Skeletal muscle satellite cell (primary cell): Measurements from ENCODE around the gene CFAP99.

ENCODE experiments used
- H3K27me3 ChIP-seq: 2 replicates; pipeline ENCODE4 v1.7.0; 2013; ENCODE audit warnings: low read length; ENCODE audit not compliant: control insufficient read depth, insufficient read depth
- H3K36me3 ChIP-seq: 2 replicates; pipeline ENCODE4 v1.7.0; 2013; ENCODE audit warnings: mild to moderate bottlenecking, control low read depth, low read length; ENCODE audit not compliant: insufficient read depth
- H3K4me1 ChIP-seq: 2 replicates; pipeline ENCODE4 v1.7.0; 2013; ENCODE audit warnings: low read length; ENCODE audit not compliant: control insufficient read depth, insufficient read depth
- H3K4me2 ChIP-seq: 2 replicates; pipeline ENCODE4 v1.7.0; 2013; ENCODE audit warnings: mild to moderate bottlenecking, low read length
- H3K4me3 ChIP-seq: 2 replicates; pipeline ENCODE4 v1.7.0; 2013; ENCODE audit warnings: low read length
- H3K9ac ChIP-seq: 2 replicates; pipeline ENCODE4 v1.7.0; 2013; ENCODE audit warnings: mild to moderate bottlenecking, low read depth, low read length, moderate library complexity
- H3K9me3 ChIP-seq: replicated peaks from 2 replicates; pipeline ENCODE4 v1.7.0; 2013; ENCODE audit warnings: mild to moderate bottlenecking, control low read depth, low read length

The CFAP99 gene

GRCh38 chr4:2489081-2489805, 70.5 kb downstream of the CFAP99 start:
- Histone ChIP-seq H3K27me3 (no peaks in the 10 kb centered on the region), H3K9ac (no peak overlapping the region), H3K4me1 (peaks cover 38% of the 10 kb centered on the region), H3K9me3 (no peaks in the 10 kb centered on the region), H3K4me3 (no peak overlapping the region), H3K36me3 (peaks cover 32% of the 10 kb centered on the region), H3K4me2 (no peak overlapping the region)

DNA sequence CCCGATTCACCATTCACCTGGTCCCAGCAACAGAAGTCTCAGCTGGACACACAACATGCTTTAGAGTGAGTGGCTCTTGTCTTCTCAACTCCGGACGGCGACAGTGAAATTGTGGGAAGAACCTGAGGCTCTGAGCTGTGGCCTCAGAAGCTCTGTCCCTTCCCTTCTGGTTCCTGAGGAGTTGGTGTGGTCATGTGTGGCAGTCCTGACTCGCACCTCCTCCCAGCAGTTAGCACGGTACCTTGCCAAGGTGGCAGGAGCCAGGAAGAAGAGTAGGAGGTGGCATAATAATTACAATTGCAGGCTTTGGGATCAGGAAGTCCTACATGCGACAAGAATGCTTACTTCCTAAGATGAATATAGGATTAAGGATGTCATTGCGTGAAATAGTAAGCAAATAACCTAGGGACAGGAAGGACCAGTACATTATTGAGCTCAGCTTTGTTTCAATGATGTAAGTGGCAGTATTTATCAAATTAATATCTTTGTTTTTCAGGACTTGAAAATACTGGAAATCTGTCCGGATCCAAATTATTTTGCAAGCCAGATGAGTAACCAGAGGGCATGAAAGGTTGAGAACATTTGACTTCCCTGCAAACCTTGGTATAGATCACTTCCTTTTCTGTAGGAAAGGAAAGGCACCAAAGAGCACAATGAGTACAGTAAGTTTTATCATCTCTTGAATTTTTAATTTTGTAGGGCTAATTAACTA, 71.2 kb downstream of the CFAP99 start:
- no peak overlapping the region for H3K4me3 ChIP-seq
- H3K9me3 ChIP-seq: no peaks in the 10 kb centered on the region
- no peak overlapping the region for H3K9ac ChIP-seq
- H3K36me3 ChIP-seq: peaks cover 34% of the 10 kb centered on the region
- peak overlapping the region; percentile 46 for H3K4me2 ChIP-seq
- H3K4me1 ChIP-seq: peaks cover 38% of the 10 kb centered on the region
- no peaks in the 10 kb centered on the region for H3K27me3 ChIP-seq

DNA sequence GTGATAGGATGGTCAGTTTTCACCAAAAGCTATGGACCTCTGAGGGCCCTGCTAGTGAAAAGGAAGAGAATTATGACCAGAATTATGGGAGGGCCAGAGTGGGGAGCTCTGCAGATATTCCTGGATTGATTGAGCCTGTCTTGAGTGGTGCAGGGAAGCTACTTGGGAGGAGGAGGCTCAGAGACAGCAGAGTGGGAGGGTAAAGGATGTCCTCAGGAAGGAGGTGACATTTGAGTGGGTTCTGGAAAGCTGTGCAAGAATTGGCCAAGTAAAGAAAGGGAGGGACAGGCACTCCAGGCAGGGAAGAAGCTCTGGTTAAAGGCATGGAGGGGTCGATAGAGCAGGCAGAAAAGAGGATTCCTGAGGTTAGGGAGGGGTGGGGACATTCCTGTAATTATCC, 74.2 kb downstream of the CFAP99 start:
- H3K27me3 ChIP-seq: no peaks in the 10 kb centered on the region
- no peak overlapping the region for H3K4me2 ChIP-seq
- H3K9me3 ChIP-seq: no peaks in the 10 kb centered on the region
- peaks cover 59% of the 10 kb centered on the region for H3K36me3 ChIP-seq
- H3K4me1 ChIP-seq: peaks cover 33% of the 10 kb centered on the region
- no peak overlapping the region for H3K4me3 ChIP-seq
- H3K9ac ChIP-seq: no peak overlapping the region

DNA sequence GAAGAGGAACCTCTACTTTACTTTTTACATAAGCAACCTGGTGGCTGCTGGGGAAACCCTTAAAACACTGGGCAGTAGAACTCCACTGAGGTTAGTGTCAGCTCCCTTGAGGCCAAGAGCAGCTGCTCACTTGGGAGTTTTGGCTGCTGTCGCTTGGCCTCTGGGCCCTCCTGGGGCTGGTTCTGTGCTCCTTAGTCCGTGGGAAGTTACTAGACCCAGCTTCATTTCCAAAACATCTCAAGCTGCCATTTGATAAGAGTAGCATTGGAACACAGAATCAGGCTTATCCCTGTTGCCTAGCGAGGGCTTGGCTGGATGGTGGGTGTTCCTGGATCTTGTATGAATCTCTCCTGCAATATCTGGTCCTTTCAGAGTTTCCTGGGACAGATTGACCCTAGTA, 76.2 kb downstream of the CFAP99 start:
- Histone ChIP-seq H3K36me3 (peaks cover 69% of the 10 kb centered on the region), H3K9me3 (no peaks in the 10 kb centered on the region), H3K4me1 (peaks cover 23% of the 10 kb centered on the region), H3K27me3 (no peaks in the 10 kb centered on the region), H3K4me3 (no peak overlapping the region), H3K4me2 (no peak overlapping the region), H3K9ac (no peak overlapping the region)

DNA sequence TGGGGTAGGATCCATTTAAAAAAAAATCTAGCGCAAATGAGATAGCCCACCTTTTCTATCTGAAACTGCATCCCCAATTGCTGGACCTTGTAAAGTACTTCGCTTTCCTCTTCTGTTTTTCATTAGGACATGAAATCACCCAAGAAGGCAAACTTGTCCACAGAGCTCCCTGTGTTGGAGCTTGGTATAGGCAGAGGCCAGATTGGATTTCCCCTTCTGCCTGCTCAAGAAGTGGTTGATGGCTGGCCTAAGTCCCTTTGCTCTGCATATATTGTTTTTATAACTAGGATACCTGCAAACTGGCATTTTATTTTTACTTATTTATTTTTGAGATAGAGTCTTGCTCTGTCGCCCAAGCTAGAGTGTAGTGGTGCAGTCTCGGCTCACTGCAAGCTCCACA, 78.6 kb downstream of the CFAP99 start:
- no peaks in the 10 kb centered on the region for H3K9me3 ChIP-seq
- H3K36me3 ChIP-seq: peaks cover 76% of the 10 kb centered on the region
- no peak overlapping the region for H3K9ac ChIP-seq
- no peak overlapping the region for H3K4me2 ChIP-seq
- H3K4me1 ChIP-seq: peaks cover 10% of the 10 kb centered on the region
- no peaks in the 10 kb centered on the region for H3K27me3 ChIP-seq
- no peak overlapping the region for H3K4me3 ChIP-seq

DNA sequence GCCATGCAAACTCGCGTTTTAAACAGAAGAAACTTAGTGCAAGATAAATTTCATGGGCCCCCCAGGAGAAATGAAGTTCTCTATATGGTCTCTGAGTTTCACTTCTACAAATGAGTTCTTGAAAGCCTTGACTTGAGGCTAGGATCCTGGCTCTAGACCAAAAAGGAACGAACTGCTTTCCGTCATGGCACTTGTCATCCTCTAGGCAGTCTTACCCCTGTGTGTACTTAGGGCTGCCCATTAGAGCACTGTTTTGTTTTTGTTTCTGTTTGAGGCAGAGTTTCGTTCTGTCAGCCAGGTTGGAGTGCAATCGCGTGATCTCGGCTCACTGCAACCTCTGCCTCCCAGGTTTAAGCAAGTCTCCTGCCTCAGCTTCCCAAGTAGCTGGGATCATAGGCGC, 79.2 kb downstream of the CFAP99 start:
- H3K27me3 ChIP-seq: no peaks in the 10 kb centered on the region
- no peak overlapping the region for H3K9ac ChIP-seq
- no peaks in the 10 kb centered on the region for H3K9me3 ChIP-seq
- H3K4me1 ChIP-seq: peaks cover 10% of the 10 kb centered on the region
- H3K4me2 ChIP-seq: no peak overlapping the region
- no peak overlapping the region for H3K4me3 ChIP-seq
- peaks cover 71% of the 10 kb centered on the region for H3K36me3 ChIP-seq

- Histone ChIP-seq H3K9ac (no peak overlapping the region), H3K4me3 (no peak overlapping the region), H3K27me3 (no peaks in the 10 kb centered on the region), H3K4me1 (no peaks in the 10 kb centered on the region), H3K9me3 (no peaks in the 10 kb centered on the region), H3K36me3 (peaks cover 74% of the 10 kb centered on the region), H3K4me2 (no peak overlapping the region)
Observed at GRCh38 chr4:2500547-2500946, 81.8 kb downstream of the CFAP99 start.

DNA sequence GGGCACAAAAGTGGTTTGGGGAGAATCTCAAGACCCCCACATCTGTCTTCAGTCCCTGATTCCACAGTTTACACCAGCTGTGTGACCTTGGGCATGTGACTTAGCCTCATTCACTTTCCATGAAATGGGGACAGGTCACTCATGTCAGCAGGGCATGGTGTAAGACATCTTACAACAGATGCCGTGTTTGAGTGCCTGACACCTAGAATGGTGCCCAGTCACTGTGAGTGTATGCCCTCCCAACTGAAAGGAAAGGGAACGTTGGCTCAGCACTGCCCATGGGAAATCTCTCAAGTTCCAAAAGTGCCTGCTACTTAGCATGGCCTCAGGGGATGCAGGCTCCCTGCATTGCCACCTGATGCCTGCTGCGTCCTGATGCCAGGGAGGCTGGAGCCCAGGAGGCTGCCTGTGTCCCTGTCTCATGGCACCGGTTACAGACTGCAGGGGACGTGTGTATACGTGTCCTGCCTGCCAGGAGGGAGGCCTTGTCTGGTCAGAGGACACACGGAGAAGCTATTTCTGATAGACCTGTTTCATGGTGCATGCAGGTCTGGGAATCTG, 82.4 kb downstream of the CFAP99 start:
- H3K9me3 ChIP-seq: no peaks in the 10 kb centered on the region
- H3K27me3 ChIP-seq: no peaks in the 10 kb centered on the region
- no peak overlapping the region for H3K9ac ChIP-seq
- H3K36me3 ChIP-seq: peaks cover 74% of the 10 kb centered on the region
- no peak overlapping the region for H3K4me3 ChIP-seq
- no peak overlapping the region for H3K4me2 ChIP-seq
- H3K4me1 ChIP-seq: no peaks in the 10 kb centered on the region

DNA sequence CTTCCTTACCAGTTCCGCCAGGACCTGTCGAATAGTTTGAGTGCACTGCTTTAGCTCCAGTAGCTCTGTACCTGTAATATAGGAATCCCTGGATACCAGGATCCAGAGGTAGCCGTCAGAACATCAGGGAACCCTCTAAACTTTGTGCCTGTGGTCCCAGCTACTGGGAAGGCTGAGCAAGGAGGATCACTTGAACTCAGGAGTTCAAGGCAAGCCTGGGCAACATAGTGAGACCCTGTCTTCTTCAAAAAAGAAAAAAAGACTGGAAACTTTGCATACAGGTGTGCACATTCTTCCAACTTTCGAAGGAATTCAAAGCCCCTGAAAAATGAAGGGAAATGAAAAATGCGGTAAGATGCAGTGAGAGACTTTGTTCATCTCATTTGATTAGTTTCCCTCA, 85.1 kb downstream of the CFAP99 start:
- Histone ChIP-seq H3K4me1 (no peaks in the 10 kb centered on the region), H3K4me2 (no peak overlapping the region), H3K9ac (no peak overlapping the region), H3K27me3 (no peaks in the 10 kb centered on the region), H3K36me3 (peaks cover 63% of the 10 kb centered on the region), H3K9me3 (no peaks in the 10 kb centered on the region), H3K4me3 (no peak overlapping the region)

- H3K36me3 ChIP-seq: peaks cover 62% of the 10 kb centered on the region
- H3K9me3 ChIP-seq: no peaks in the 10 kb centered on the region
- H3K4me2 ChIP-seq: no peak overlapping the region
- H3K27me3 ChIP-seq: no peaks in the 10 kb centered on the region
- H3K9ac ChIP-seq: no peak overlapping the region
- H3K4me1 ChIP-seq: no peaks in the 10 kb centered on the region
- H3K4me3 ChIP-seq: no peak overlapping the region
Observed at GRCh38 chr4:2507259-2507658, 88.5 kb downstream of the CFAP99 start.

DNA sequence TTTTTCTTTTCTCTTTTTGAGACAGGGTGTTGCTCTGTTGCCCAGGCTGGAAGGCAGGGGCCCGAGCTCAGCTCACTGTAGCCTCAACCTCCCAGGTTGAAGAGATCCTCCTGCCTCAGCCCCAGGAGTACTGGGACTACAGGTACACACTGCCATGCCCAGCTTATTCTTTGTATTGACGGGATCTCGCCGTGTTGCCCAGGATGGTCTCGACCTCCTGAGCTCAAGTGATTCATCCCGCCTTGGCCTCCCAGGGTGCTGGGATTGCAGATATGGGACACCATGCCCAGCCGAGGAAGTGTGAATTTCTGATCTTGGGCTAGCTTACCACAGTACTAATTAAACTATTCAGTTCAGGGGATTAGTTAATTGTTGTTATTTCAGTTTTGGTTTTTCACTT, 89.1 kb downstream of the CFAP99 start:
- Histone ChIP-seq H3K9ac (no peak overlapping the region), H3K27me3 (no peaks in the 10 kb centered on the region), H3K9me3 (no peaks in the 10 kb centered on the region), H3K4me1 (no peaks in the 10 kb centered on the region), H3K36me3 (peaks cover 67% of the 10 kb centered on the region), H3K4me2 (no peak overlapping the region), H3K4me3 (no peak overlapping the region)
